D721Med (cell line): ENCODE results near the gene RPRM.
"Not testable (repeated sequence)": the region's sequence is repeated elsewhere in the genome, so short reads cannot be mapped to it uniquely, and the experiment has no call there.

ENCODE experiments used
- DNase-seq: peaks from one replicate; pipeline ENCODE4 v3.0.0; 2011; ENCODE audit warnings: low spot score; ENCODE audit not compliant: insufficient read length
- FAIRE-seq: peaks from 2 replicates; lab custom pipeline; 2011; peaks lifted over from hg19 to GRCh38; lab: Jason Lieb, UNC
- CTCF ChIP-seq: IDR thresholded peaks from 2 replicates; pipeline ENCODE4 v1.5.1; 2012; ENCODE audit warnings: mild to moderate bottlenecking, control low read depth; ENCODE audit not compliant: insufficient read depth; ENCODE audit errors: missing control alignments

RPRM gene

DNA sequence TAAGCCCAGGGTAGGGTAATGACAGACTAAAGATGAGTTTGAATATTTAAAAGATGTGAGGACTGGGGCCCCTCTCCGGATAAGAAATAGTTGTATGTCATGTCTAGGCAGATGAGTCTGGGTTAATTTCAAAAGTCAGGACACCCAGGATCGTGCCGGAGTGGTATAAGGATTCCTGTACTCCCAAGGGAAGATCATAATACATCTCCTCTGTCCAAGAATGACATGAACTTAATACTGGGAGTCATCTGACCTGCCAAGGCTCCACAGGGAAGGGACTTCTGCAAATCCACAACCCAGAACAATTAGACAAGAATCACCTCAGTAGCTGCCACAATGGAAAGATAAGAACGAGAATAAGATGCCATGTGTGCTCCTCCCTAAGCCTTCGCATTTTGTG lies 17.1 kb downstream of the RPRM start:
- no peak for TF ChIP-seq CTCF
- DNase-seq (no peak), FAIRE-seq (no peak)

- DNase-seq (no peak), FAIRE-seq (no peak)
- no peak for TF ChIP-seq CTCF
Measured at GRCh38 chr2:153455861-153456260, 22.7 kb downstream of the RPRM start.

- DNase-seq (no peak), FAIRE-seq (no peak)
- no peak for TF ChIP-seq CTCF
Measured at GRCh38 chr2:153455403-153455802, 23.2 kb downstream of the RPRM start.

- no peak for FAIRE-seq
- DNase-seq = no peak
- no peak for TF ChIP-seq CTCF
Measured at GRCh38 chr2:153451611-153452010, 27.0 kb downstream of the RPRM start.

GRCh38 chr2:153443106-153443505 lies 35.5 kb downstream of the RPRM start:
- DNase-seq (no peak), FAIRE-seq (no peak)
- TF ChIP-seq CTCF = no peak

GRCh38 chr2:153442616-153443015 lies 35.9 kb downstream of the RPRM start:
- not testable (repeated sequence) for FAIRE-seq, DNase-seq

DNA sequence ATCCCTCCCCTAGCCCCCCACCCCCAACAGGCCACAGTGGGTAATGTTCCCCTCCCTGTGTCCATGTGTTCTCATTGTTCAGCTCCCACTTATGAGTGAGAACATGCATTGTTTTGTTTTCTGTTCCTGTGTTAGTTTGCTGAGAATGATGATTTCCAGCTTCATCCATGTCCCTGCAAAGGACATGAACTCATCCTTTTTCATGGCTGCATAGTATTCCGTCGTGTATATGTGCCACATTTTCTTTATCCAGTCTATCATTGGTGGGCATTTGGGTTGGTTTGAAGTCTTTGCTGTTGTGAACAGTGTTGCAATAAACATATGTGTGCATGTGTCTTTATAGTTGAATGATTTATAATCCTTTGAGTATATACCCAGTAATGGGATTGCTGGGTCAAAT lies 38.5 kb downstream of the RPRM start:
- not testable (repeated sequence) for FAIRE-seq

DNA sequence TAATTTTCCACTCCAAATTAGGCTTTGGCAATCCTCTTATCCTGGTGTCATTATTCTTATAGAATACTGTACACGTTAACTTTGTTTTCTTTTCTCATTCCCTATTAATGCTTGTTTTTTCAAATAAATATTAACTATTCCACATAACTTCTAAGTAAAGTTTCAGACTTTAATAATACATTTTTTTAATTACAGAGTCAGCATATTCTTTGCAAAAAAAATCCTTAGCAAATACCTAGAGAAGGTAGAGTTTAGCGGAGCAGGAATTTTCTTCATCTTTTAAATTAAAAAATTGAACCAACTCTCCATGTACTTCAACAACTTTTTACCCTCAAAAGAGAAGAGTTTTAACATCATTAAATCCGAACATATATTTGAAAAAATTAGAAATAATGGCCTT lies 45.2 kb downstream of the RPRM start:
- TF ChIP-seq CTCF = no peak

More for the DNA sequence above, 38.5 kb downstream of the RPRM start:
- not testable (repeated sequence) for DNase-seq

More for the DNA sequence above, 45.2 kb downstream of the RPRM start:
- DNase-seq (no peak), FAIRE-seq (no peak)
